Endothelial cell of umbilical vein (primary cell): ENCODE data around the gene HSPA9.

Experiments
- EZH2 ChIP-seq: IDR thresholded peaks from 2 replicates; pipeline ENCODE4 v1.6.1; 2012; ENCODE audit warnings: borderline replicate concordance, low read depth, mild to moderate bottlenecking, moderate library complexity, low read length, inconsistent platforms; ENCODE audit not compliant: severe bottlenecking
- MYC ChIP-seq: IDR thresholded peaks from one replicate; pipeline ENCODE4 v1.6.1; 2011; ENCODE audit warnings: mild to moderate bottlenecking, low read depth, low read length
- POLR2A ChIP-seq: IDR thresholded peaks from 2 replicates; pipeline ENCODE4 v1.6.1; 2012; ENCODE audit warnings: low read depth, mild to moderate bottlenecking, control low read depth, low read length
- POLR2AphosphoS5 ChIP-seq: IDR thresholded peaks from 2 replicates; pipeline ENCODE4 v1.6.1; 2012; ENCODE audit warnings: low read depth, mild to moderate bottlenecking, control low read depth, low read length, moderate library complexity; ENCODE audit not compliant: insufficient read depth
- TF ChIP-seq, protein P1 (sequence below), 2 donors: IDR thresholded peaks; 1 replicate in 1 of 2; 2 replicates in 1 of 2; pipeline ENCODE4 v1.5.1; 2011; ENCODE audit warnings: low read length in 2 of 2, mild to moderate bottlenecking in 2 of 2, moderate library complexity in 2 of 2, control low read depth in 1 of 2, inconsistent platforms in 1 of 2, low read depth in 1 of 2; ENCODE audit not compliant: insufficient read depth in 1 of 2; ENCODE audit errors: extremely low read depth in 1 of 2
- TF ChIP-seq, protein P2 (sequence below): IDR thresholded peaks from 2 replicates; pipeline ENCODE4 v1.6.1; 2011; ENCODE audit not compliant: insufficient read depth, insufficient read length

DNA sequence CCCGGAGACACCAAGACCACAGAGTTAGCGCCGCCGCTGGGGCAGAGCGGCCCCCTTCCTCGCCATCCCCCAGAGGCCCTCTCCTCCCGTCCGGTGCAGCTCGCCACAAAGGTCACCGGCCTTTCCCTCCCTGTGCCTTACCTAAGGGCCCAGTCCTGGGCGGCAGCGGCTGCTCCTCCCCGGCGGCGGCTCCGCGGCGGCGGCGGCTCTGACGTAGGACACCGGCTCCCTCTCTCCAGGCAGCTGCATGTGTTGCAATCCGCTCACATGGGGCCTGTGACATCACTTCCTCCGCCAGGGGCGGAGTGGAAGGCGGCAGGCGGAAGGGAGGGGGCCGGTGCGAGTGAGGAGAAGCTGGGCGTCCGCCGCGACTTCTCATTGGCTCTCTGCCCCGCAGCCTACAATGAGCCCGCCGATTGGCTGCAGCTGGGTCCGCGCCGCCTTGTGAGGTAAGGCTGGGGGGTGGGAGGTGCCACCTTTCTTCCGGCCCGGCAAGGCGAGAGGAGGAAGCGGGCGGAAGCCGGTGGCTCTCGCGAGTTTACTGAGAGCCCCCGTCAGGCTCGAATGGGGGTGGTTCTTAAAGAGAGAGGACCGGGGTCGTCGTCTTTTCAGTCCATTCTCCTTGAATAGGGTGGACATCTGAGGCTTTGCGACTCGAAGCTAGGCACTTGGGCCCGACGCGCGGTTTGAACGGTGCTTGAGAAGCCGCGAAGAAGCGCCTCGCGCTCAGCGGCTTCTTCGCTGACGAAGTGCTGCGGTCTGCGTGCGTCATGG lies 32.1 kb downstream of the HSPA9 start, which contains the start of gene ETF1:
- TF ChIP-seq, protein P1, sequence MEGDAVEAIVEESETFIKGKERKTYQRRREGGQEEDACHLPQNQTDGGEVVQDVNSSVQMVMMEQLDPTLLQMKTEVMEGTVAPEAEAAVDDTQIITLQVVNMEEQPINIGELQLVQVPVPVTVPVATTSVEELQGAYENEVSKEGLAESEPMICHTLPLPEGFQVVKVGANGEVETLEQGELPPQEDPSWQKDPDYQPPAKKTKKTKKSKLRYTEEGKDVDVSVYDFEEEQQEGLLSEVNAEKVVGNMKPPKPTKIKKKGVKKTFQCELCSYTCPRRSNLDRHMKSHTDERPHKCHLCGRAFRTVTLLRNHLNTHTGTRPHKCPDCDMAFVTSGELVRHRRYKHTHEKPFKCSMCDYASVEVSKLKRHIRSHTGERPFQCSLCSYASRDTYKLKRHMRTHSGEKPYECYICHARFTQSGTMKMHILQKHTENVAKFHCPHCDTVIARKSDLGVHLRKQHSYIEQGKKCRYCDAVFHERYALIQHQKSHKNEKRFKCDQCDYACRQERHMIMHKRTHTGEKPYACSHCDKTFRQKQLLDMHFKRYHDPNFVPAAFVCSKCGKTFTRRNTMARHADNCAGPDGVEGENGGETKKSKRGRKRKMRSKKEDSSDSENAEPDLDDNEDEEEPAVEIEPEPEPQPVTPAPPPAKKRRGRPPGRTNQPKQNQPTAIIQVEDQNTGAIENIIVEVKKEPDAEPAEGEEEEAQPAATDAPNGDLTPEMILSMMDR (IDR thresholded peaks at IDR 0.05; ENCODE audit: extremely low read depth in 1 of 2, insufficient read depth in 1 of 2, low read depth in 1 of 2, low read length in 2 of 2) = no peak
- no peak for TF ChIP-seq POLR2A
- peak; percentile 48 for TF ChIP-seq POLR2AphosphoS5
- peak; percentile 57 for TF ChIP-seq MYC
- TF ChIP-seq EZH2 = no peak
- TF ChIP-seq, protein P2, sequence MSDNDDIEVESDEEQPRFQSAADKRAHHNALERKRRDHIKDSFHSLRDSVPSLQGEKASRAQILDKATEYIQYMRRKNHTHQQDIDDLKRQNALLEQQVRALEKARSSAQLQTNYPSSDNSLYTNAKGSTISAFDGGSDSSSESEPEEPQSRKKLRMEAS = peak; percentile 81
